IPS-20b (cell line): Measurements from ENCODE around the gene SEC14L5.
"Not testable (repeated sequence)": the region's sequence is repeated elsewhere in the genome, so short reads cannot be mapped to it uniquely, and the experiment has no call there.

Experiments used
- H3K27ac ChIP-seq: one replicate; pipeline ENCODE4 v1.5.1; 2013; ENCODE audit warnings: low read length
- H3K27me3 ChIP-seq: 2 replicates; pipeline ENCODE4 v1.6.1; 2013; ENCODE audit warnings: mild to moderate bottlenecking, low read length, inconsistent platforms; ENCODE audit not compliant: insufficient read depth
- H3K36me3 ChIP-seq: 2 replicates; pipeline ENCODE4 v1.6.1; 2013; ENCODE audit warnings: low read depth, mild to moderate bottlenecking, inconsistent platforms, low read length, moderate library complexity; ENCODE audit not compliant: insufficient read depth
- H3K4me1 ChIP-seq: 2 replicates; pipeline ENCODE4 v1.6.1; 2013; ENCODE audit warnings: mild to moderate bottlenecking, control low read depth, inconsistent platforms, low read length, moderate library complexity; ENCODE audit not compliant: insufficient read depth
- H3K4me3 ChIP-seq: 2 replicates; pipeline ENCODE4 v1.5.1; 2013; ENCODE audit warnings: mild to moderate bottlenecking, low read length, inconsistent platforms
- H3K9ac ChIP-seq: 2 replicates; pipeline ENCODE4 v1.6.1; 2013; ENCODE audit warnings: low read depth, mild to moderate bottlenecking, inconsistent platforms, low read length, moderate library complexity
- H3K9me3 ChIP-seq: 2 replicates; pipeline ENCODE4 v1.6.1; 2013; ENCODE audit warnings: mild to moderate bottlenecking, low read depth, low read length, inconsistent platforms; ENCODE audit not compliant: insufficient read depth

SEC14L5 gene

GRCh38 chr16:5035909-5036227 is 77.7 kb downstream of the SEC14L5 start:
- H3K4me3 ChIP-seq = no peak overlapping the region
- H3K4me1 ChIP-seq = peaks cover 12% of the 10 kb centered on the region; the same call in 1 of the 2 replicates
- peaks cover 7% of the 10 kb centered on the region for H3K27me3 ChIP-seq
- H3K9ac ChIP-seq = no peak overlapping the region; the same call in 1 of the 2 replicates
- no peaks in the 10 kb centered on the region for H3K9me3 ChIP-seq
- H3K36me3 ChIP-seq = no peaks in the 10 kb centered on the region
- H3K27ac ChIP-seq = no peak overlapping the region

GRCh38 chr16:5036228-5037156 is 78.4 kb downstream of the SEC14L5 start:
- H3K9ac ChIP-seq = peak overlapping the region; percentile 61; the same call in 1 of the 2 replicates

GRCh38 chr16:5040451-5040850 is 82.3 kb downstream of the SEC14L5 start:
- Histone ChIP-seq H3K9me3 (no peaks in the 10 kb centered on the region), H3K27me3 (no peaks in the 10 kb centered on the region), H3K9ac (no peak overlapping the region), H3K27ac (no peak overlapping the region), H3K36me3 (no peaks in the 10 kb centered on the region), H3K4me1 (peaks cover 8% of the 10 kb centered on the region; the same call in 1 of the 2 replicates), H3K4me3 (no peak overlapping the region)

More at GRCh38 chr16:5036228-5037156, 78.4 kb downstream of the SEC14L5 start:
- Histone ChIP-seq H3K9me3 (no peaks in the 10 kb centered on the region), H3K27ac (no peak overlapping the region), H3K36me3 (no peaks in the 10 kb centered on the region), H3K27me3 (peaks cover 7% of the 10 kb centered on the region), H3K4me3 (peak overlapping the region; percentile 33; the same call in 1 of the 2 replicates), H3K4me1 (peaks cover 12% of the 10 kb centered on the region; the same call in 1 of the 2 replicates)

GRCh38 chr16:5041600-5042133 is 83.5 kb downstream of the SEC14L5 start:
- peaks cover under 1% of the 10 kb centered on the region; the same call in 1 of the 2 replicates for H3K4me1 ChIP-seq
- no peaks in the 10 kb centered on the region for H3K36me3 ChIP-seq
- no peak overlapping the region for H3K27ac ChIP-seq
- H3K9ac ChIP-seq = no peak overlapping the region
- no peaks in the 10 kb centered on the region for H3K9me3 ChIP-seq
- no peaks in the 10 kb centered on the region for H3K27me3 ChIP-seq
- no peak overlapping the region for H3K4me3 ChIP-seq

- Histone ChIP-seq H3K4me1 (no peaks in the 10 kb centered on the region), H3K27me3 (no peaks in the 10 kb centered on the region), H3K4me3 (no peak overlapping the region), H3K9me3 (no peaks in the 10 kb centered on the region), H3K27ac (no peak overlapping the region), H3K36me3 (no peaks in the 10 kb centered on the region), H3K9ac (no peak overlapping the region)
Observed at GRCh38 chr16:5042574-5043171, 84.5 kb downstream of the SEC14L5 start.

GRCh38 chr16:5044011-5044540 is 85.9 kb downstream of the SEC14L5 start:
- no peaks in the 10 kb centered on the region for H3K36me3 ChIP-seq

GRCh38 chr16:5044581-5044980 is 86.5 kb downstream of the SEC14L5 start:
- H3K4me1 ChIP-seq, H3K27ac ChIP-seq, H3K9ac ChIP-seq, H3K9me3 ChIP-seq, H3K27me3 ChIP-seq, H3K4me3 ChIP-seq, H3K36me3 ChIP-seq: not testable (repeated sequence)

More at GRCh38 chr16:5044011-5044540, 85.9 kb downstream of the SEC14L5 start:
- Histone ChIP-seq H3K9me3 (no peaks in the 10 kb centered on the region), H3K4me3 (no peak overlapping the region), H3K27me3 (no peaks in the 10 kb centered on the region), H3K4me1 (no peaks in the 10 kb centered on the region), H3K27ac (no peak overlapping the region), H3K9ac (no peak overlapping the region)

- H3K36me3 ChIP-seq = no peaks in the 10 kb centered on the region
- H3K9ac ChIP-seq = no peak overlapping the region
- no peaks in the 10 kb centered on the region for H3K9me3 ChIP-seq
- no peak overlapping the region for H3K27ac ChIP-seq
- H3K4me3 ChIP-seq = no peak overlapping the region
- no peaks in the 10 kb centered on the region for H3K4me1 ChIP-seq
- no peaks in the 10 kb centered on the region for H3K27me3 ChIP-seq
Observed at GRCh38 chr16:5045499-5046115, 87.5 kb downstream of the SEC14L5 start.

- no peaks in the 10 kb centered on the region for H3K4me1 ChIP-seq
- H3K27ac ChIP-seq = no peak overlapping the region
- H3K4me3 ChIP-seq = no peak overlapping the region
- no peak overlapping the region for H3K9ac ChIP-seq
- H3K27me3 ChIP-seq = no peaks in the 10 kb centered on the region
- H3K36me3 ChIP-seq = no peaks in the 10 kb centered on the region
- H3K9me3 ChIP-seq = no peaks in the 10 kb centered on the region
Observed at GRCh38 chr16:5046914-5047313, 88.8 kb downstream of the SEC14L5 start.

GRCh38 chr16:5054876-5055865 is 97.0 kb downstream of the SEC14L5 start:
- Histone ChIP-seq H3K9ac (no peak overlapping the region; the same call in 1 of the 2 replicates), H3K36me3 (no peaks in the 10 kb centered on the region), H3K27me3 (no peaks in the 10 kb centered on the region), H3K9me3 (no peaks in the 10 kb centered on the region), H3K4me3 (no peak overlapping the region), H3K27ac (no peak overlapping the region), H3K4me1 (peaks cover 6% of the 10 kb centered on the region; the same call in 1 of the 2 replicates)
